Ishikawa (cell line): ENCODE measurements around the gene SLC24A3.

Source experiments
- CEBPB ChIP-seq: IDR thresholded peaks from 2 replicates; pipeline ENCODE4 v1.6.1; 2012
- CREB1 ChIP-seq: IDR thresholded peaks from 2 replicates; pipeline ENCODE4 v1.6.1; 2012; ENCODE audit warnings: low read depth
- EGR1 ChIP-seq: IDR thresholded peaks from 2 replicates; pipeline ENCODE4 v1.6.1; 2012
- EP300 ChIP-seq: IDR thresholded peaks from 2 replicates; pipeline ENCODE4 v1.6.1; 2012; ENCODE audit warnings: borderline replicate concordance
- FOXM1 ChIP-seq: IDR thresholded peaks from 2 replicates; pipeline ENCODE4 v1.6.1; 2012; ENCODE audit warnings: low read depth, borderline replicate concordance
- MAX ChIP-seq: IDR thresholded peaks from 2 replicates; pipeline ENCODE4 v1.6.1; 2012
- NFIC ChIP-seq: IDR thresholded peaks from 2 replicates; pipeline ENCODE4 v1.6.1; 2012
- RAD21 ChIP-seq: IDR thresholded peaks from 2 replicates; pipeline ENCODE4 v1.6.1; 2012; ENCODE audit warnings: low read depth
- REST ChIP-seq: IDR thresholded peaks from 2 replicates; pipeline ENCODE4 v1.6.1; 2012; ENCODE audit warnings: low read depth, mild to moderate bottlenecking
- TAF1 ChIP-seq: IDR thresholded peaks from 2 replicates; pipeline ENCODE4 v1.6.1; 2012; ENCODE audit warnings: low read depth, mild to moderate bottlenecking
- TCF12 ChIP-seq: IDR thresholded peaks from 2 replicates; pipeline ENCODE4 v1.6.1; 2012; ENCODE audit warnings: low read depth
- TEAD4 ChIP-seq: IDR thresholded peaks from 2 replicates; pipeline ENCODE4 v1.6.1; 2012
- USF1 ChIP-seq: IDR thresholded peaks from 2 replicates; pipeline ENCODE4 v1.6.1; 2012
- YY1 ChIP-seq: IDR thresholded peaks from 2 replicates; pipeline ENCODE4 v1.6.1; 2012; ENCODE audit warnings: low read depth
- ZBTB7A ChIP-seq: IDR thresholded peaks from 2 replicates; pipeline ENCODE4 v1.6.1; 2012; ENCODE audit warnings: low read depth

SLC24A3 gene

GRCh38 chr20:19336631-19337030 is 124.2 kb downstream of the SLC24A3 start:
- no peak for TF ChIP-seq TCF12
- no peak for TF ChIP-seq NFIC
- TF ChIP-seq REST: no peak
- no peak for TF ChIP-seq CEBPB
- no peak for TF ChIP-seq EGR1
- TF ChIP-seq MAX: no peak
- no peak for TF ChIP-seq RAD21
- no peak for TF ChIP-seq USF1
- no peak for TF ChIP-seq YY1
- TF ChIP-seq TEAD4: no peak
- no peak for TF ChIP-seq TAF1

GRCh38 chr20:19338380-19338779 is 125.9 kb downstream of the SLC24A3 start:
- TF ChIP-seq NFIC (no peak), TAF1 (no peak), EGR1 (no peak), ZBTB7A (no peak), CEBPB (no peak), CREB1 (no peak), REST (no peak), FOXM1 (no peak)

- no peak for TF ChIP-seq ZBTB7A
- no peak for TF ChIP-seq NFIC
- TF ChIP-seq RAD21: no peak
- TF ChIP-seq TEAD4: no peak
- TF ChIP-seq USF1: no peak
- TF ChIP-seq REST: no peak
- no peak for TF ChIP-seq EP300
- no peak for TF ChIP-seq CREB1
- TF ChIP-seq MAX: no peak
- no peak for TF ChIP-seq YY1
- TF ChIP-seq EGR1: no peak
- TF ChIP-seq CEBPB: no peak
- TF ChIP-seq TAF1: no peak
- TF ChIP-seq FOXM1: no peak
- no peak for TF ChIP-seq TCF12
Observed at GRCh38 chr20:19338960-19339359, 126.5 kb downstream of the SLC24A3 start.

GRCh38 chr20:19341348-19342053 is 129.1 kb downstream of the SLC24A3 start:
- TF ChIP-seq USF1 (no peak), TAF1 (no peak), FOXM1 (no peak), YY1 (no peak), TCF12 (no peak), EP300 (no peak), MAX (no peak), EGR1 (no peak), CEBPB (no peak), CREB1 (no peak), RAD21 (no peak), NFIC (no peak), TEAD4 (no peak), REST (no peak), ZBTB7A (no peak)
